Liver (tissue), 9 donors: Measurements from ENCODE around the gene VSTM2L. TPM values are rescaled to one million over a fixed set of nuclear protein-coding genes. Genes with fewer than 3 reads are reported as not detected.

Source experiments
- DNase-seq: peaks from one replicate; pipeline ENCODE4 v3.0.0-alpha.2; 2017; ENCODE audit warnings: low spot score
- H3K27ac ChIP-seq, 2 donors: one replicate each; pipeline ENCODE4 v1.7.0; 2013; ENCODE audit warnings: inconsistent platforms in 2 of 2, low read length in 2 of 2, control low read depth in 1 of 2, low read depth in 1 of 2, mild to moderate bottlenecking in 1 of 2
- H3K27me3 ChIP-seq, 4 donors: one replicate each; pipeline versions ENCODE4 v1.6.1 to v1.7.0; 2013; ENCODE audit warnings: low read length in 3 of 4, inconsistent platforms in 1 of 4, mild to moderate bottlenecking in 1 of 4, moderate library complexity in 1 of 4; ENCODE audit not compliant: control insufficient read depth in 4 of 4, insufficient read depth in 4 of 4
- H3K36me3 ChIP-seq, 4 donors: one replicate each; pipeline versions ENCODE4 v1.6.1 to v1.7.0; 2013; ENCODE audit warnings: low read length in 3 of 4, mild to moderate bottlenecking in 3 of 4, low read depth in 1 of 4, moderate library complexity in 1 of 4; ENCODE audit not compliant: control insufficient read depth in 4 of 4, insufficient read depth in 3 of 4
- H3K4me1 ChIP-seq, 4 donors: one replicate each; pipeline versions ENCODE4 v1.6.1 to v1.7.0; 2013; ENCODE audit warnings: low read length in 3 of 4, mild to moderate bottlenecking in 3 of 4, moderate library complexity in 1 of 4; ENCODE audit not compliant: control insufficient read depth in 4 of 4, insufficient read depth in 4 of 4
- H3K4me3 ChIP-seq, 3 donors: one replicate each; pipeline versions ENCODE4 v1.6.1 to v1.7.0; 2013; ENCODE audit warnings: low read length in 3 of 3, control low read depth in 1 of 3, low read depth in 1 of 3, mild to moderate bottlenecking in 1 of 3
- H3K9ac ChIP-seq, 2 donors: one replicate each; pipeline ENCODE4 v1.7.0; 2013; ENCODE audit warnings: low read length in 2 of 2, mild to moderate bottlenecking in 2 of 2, moderate library complexity in 2 of 2, control low read depth in 1 of 2, low read depth in 1 of 2
- H3K9me3 ChIP-seq, 4 donors: one replicate each; pipeline versions ENCODE4 v1.6.1 to v1.7.0; 2013; ENCODE audit warnings: low read length in 3 of 4; ENCODE audit not compliant: control insufficient read depth in 4 of 4
- EGR1 ChIP-seq, 2 donors: IDR thresholded peaks; 2 replicates each; pipeline ENCODE4 v1.6.1; 2016 to 2018; ENCODE audit warnings: antibody characterized with exemption in 2 of 2, low read depth in 2 of 2
- FOXA1 ChIP-seq: IDR thresholded peaks from 2 replicates; pipeline ENCODE4 v1.6.1; 2016; ENCODE audit warnings: antibody characterized with exemption
- FOXA2 ChIP-seq: IDR thresholded peaks from 2 replicates; pipeline ENCODE4 v1.6.1; 2016; ENCODE audit warnings: antibody characterized with exemption
- GABPA ChIP-seq, 2 donors: IDR thresholded peaks in 1 of 2; conservative IDR thresholded peaks in 1 of 2; 2 replicates each; pipeline ENCODE4 v1.6.1; 2016; ENCODE audit warnings: antibody characterized with exemption in 2 of 2, mild to moderate bottlenecking in 1 of 2, moderate library complexity in 1 of 2
- HNF4A ChIP-seq, 2 donors: conservative IDR thresholded peaks; 2 replicates each; pipeline ENCODE4 v1.6.1; 2016; ENCODE audit warnings: antibody characterized with exemption in 2 of 2, mild to moderate bottlenecking in 2 of 2
- HNF4G ChIP-seq: IDR thresholded peaks from 2 replicates; pipeline ENCODE4 v1.6.1; 2016; ENCODE audit warnings: antibody characterized with exemption
- NR2F2 ChIP-seq: IDR thresholded peaks from 2 replicates; pipeline ENCODE4 v1.6.1; 2016; ENCODE audit warnings: antibody characterized with exemption
- RAD21 ChIP-seq, 2 donors: IDR thresholded peaks; 2 replicates each; pipeline ENCODE4 v1.6.1; 2016; ENCODE audit warnings: antibody characterized with exemption in 2 of 2, mild to moderate bottlenecking in 2 of 2
- SP1 ChIP-seq: IDR thresholded peaks from 2 replicates; pipeline ENCODE4 v1.6.1; 2018; ENCODE audit warnings: antibody characterized with exemption, mild to moderate bottlenecking
- TAF1 ChIP-seq: conservative IDR thresholded peaks from 2 replicates; pipeline ENCODE4 v1.6.1; 2016; ENCODE audit warnings: antibody characterized with exemption, mild to moderate bottlenecking
- YY1 ChIP-seq: IDR thresholded peaks from 2 replicates; pipeline ENCODE4 v1.6.1; 2016; ENCODE audit warnings: antibody characterized with exemption, mild to moderate bottlenecking
- WGBS: extraction: QIAGEN DNeasy Blood & Tissue Kit; methylation state at CpG from one replicate; pipeline ENCODE4 v1.1.7; 2013; 5-methylcytosine and 5-hydroxymethylcytosine counted together
- polyA plus RNA-seq, 2 donors: library from polyadenylated mRNA; stranded (reverse) in 1 of 2; unstranded in 1 of 2; fragments of 200-250 nt in 1 of 2; fragments of >200 nt in 1 of 2; fragmentation: Nextera tagmentation in 1 of 2; extraction: Ambion mirVana in 1 of 2; gene quantifications; one replicate each; pipeline versions ENCODE4 v1.2.1 to v1.2.3, GENCODE V29; 2013 to 2015
- total RNA-seq, 2 donors: library from RNA; depleted of rRNA; stranded (reverse); fragments of >200 nt; gene quantifications; one replicate each; pipeline ENCODE4 v1.2.3, GENCODE V29; 2014
- TF ChIP-seq, protein P1 (sequence below): IDR thresholded peaks from 2 replicates; pipeline ENCODE4 v1.6.1; 2016; ENCODE audit warnings: antibody characterized with exemption
- TF ChIP-seq, protein P2 (sequence below): IDR thresholded peaks from 2 replicates; pipeline ENCODE4 v1.6.1; 2016; ENCODE audit warnings: antibody characterized with exemption
- TF ChIP-seq, protein P3 (sequence below): IDR thresholded peaks from 2 replicates; pipeline ENCODE4 v1.6.1; 2016; ENCODE audit warnings: antibody characterized with exemption
- TF ChIP-seq, protein P4 (sequence below): IDR thresholded peaks from 2 replicates; pipeline ENCODE4 v1.6.1; 2016; ENCODE audit warnings: antibody characterized with exemption, mild to moderate bottlenecking
- TF ChIP-seq, protein P5 (sequence below): fragments of 150-350 bp; IDR thresholded peaks from 2 replicates; pipeline ENCODE4 v1.5.1; 2017; ENCODE audit warnings: improper control_type of control experiment, low read depth, low read length; ENCODE audit not compliant: missing input control
- donor health status: healthy.
- donor health status: healthy.
- donor health status: healthy.
- donor health status: healthy.
- donor health status: healthy.

The VSTM2L gene
- total and polyA plus RNA-seq, 4 donors, result 0.31 to 0.79 (median 0.56) TPM

DNA sequence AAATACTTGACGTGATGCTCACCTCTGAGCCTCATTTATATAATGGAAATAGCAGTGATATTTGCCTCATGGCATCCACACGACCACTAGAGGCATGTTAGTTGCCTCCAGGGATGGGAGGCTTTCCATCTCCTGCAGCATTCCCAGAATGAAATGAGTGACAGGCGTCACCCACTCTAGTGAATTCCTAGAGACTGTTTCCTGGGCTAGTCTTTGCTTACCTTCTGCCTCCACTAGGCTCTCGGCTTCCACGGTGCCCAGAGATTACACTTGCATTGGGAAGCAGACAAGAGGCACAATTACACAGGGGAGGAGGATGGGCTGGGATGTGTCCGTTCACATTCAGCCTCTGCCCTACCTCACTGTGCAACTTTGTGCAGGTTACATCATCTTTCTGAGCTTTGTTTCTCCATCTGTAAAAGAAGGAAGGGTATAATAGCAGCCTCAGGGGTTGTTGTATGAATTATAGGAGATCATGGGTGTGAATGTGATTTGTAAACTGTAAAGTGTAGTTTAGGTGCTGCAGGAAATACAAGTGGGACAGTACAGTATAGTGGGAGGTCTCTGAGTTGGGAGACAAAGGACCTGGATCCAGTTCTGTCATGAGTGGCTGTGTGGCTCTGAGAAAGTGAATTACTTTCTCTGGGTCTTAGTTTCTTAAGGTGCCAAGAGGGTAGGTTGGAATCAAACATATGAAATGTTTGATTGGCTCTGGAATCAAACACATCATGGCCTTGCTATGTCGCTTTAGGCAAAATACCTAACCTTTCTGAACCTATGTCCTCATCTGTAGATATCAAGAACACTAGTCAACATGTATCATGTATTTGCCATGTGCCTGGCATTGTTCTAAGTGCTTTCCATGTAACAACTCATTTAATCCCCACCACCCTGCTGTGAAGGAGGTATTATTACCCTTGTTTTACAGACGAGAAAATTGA, 3.6 kb upstream of the VSTM2L start:
- TF ChIP-seq HNF4A (conservative IDR thresholded peaks at IDR 0.05) (no peak), YY1 (no peak), GABPA (IDR thresholded peaks at IDR 0.05 in 1 of 2, conservative IDR thresholded peaks at IDR 0.05 in 1 of 2) (no peak)
- Histone ChIP-seq H3K27me3 (peaks cover 0 to 2% (median 0%) of the 10 kb centered on the region in 4 donors), H3K36me3 (no peaks in the 10 kb centered on the region), H3K9ac (no peak overlapping the region), H3K4me3 (no peak overlapping the region), H3K9me3 (no peaks in the 10 kb centered on the region), H3K4me1 (peaks cover 3 to 8% (median 5%) of the 10 kb centered on the region in 4 donors), H3K27ac (no peak overlapping the region)
- WGBS, result 53% methylated on average over 8 of the region's 8 CpGs
- DNase-seq, result no peak

DNA sequence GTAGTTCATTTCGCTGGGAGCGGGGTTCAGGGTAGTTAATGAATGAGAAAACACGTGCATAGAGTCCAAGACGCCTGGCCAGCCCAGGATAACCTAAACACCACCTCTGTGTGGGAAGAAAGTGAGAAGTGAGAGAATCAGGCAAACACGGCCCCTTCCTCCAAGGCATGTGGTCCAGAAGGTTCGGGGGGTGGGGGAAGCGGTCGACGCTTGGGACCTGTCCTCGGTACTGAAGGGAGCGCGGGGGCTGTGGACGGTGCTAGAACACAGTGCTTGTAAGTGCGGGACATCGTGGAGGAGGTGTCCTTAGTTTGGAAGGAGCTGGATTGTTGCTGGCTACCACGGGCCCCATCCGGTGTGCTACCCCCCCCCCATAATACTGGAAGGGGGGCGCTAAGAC, 1.7 kb upstream of the VSTM2L start:
- Histone ChIP-seq H3K4me3 (no peak overlapping the region), H3K9me3 (no peaks in the 10 kb centered on the region), H3K27ac (no peak overlapping the region), H3K36me3 (no peaks in the 10 kb centered on the region), H3K9ac (no peak overlapping the region), H3K27me3 (peaks cover 0 to 3% (median 0%) of the 10 kb centered on the region in 4 donors), H3K4me1 (peaks cover 3 to 8% (median 5%) of the 10 kb centered on the region in 4 donors)
- TF ChIP-seq NR2F2 (no peak), RAD21 (IDR thresholded peaks at IDR 0.05) (no peak), HNF4G (no peak), SP1 (no peak), YY1 (no peak), EGR1 (IDR thresholded peaks at IDR 0.05; ENCODE audit: low read depth in 2 of 2) (no peak), TAF1 (no peak)
- TF ChIP-seq, protein P1, sequence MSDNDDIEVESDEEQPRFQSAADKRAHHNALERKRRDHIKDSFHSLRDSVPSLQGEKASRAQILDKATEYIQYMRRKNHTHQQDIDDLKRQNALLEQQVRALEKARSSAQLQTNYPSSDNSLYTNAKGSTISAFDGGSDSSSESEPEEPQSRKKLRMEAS, result no peak
- TF ChIP-seq, protein P2, sequence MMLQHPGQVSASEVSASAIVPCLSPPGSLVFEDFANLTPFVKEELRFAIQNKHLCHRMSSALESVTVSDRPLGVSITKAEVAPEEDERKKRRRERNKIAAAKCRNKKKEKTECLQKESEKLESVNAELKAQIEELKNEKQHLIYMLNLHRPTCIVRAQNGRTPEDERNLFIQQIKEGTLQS, result no peak
- TF ChIP-seq, protein P3, sequence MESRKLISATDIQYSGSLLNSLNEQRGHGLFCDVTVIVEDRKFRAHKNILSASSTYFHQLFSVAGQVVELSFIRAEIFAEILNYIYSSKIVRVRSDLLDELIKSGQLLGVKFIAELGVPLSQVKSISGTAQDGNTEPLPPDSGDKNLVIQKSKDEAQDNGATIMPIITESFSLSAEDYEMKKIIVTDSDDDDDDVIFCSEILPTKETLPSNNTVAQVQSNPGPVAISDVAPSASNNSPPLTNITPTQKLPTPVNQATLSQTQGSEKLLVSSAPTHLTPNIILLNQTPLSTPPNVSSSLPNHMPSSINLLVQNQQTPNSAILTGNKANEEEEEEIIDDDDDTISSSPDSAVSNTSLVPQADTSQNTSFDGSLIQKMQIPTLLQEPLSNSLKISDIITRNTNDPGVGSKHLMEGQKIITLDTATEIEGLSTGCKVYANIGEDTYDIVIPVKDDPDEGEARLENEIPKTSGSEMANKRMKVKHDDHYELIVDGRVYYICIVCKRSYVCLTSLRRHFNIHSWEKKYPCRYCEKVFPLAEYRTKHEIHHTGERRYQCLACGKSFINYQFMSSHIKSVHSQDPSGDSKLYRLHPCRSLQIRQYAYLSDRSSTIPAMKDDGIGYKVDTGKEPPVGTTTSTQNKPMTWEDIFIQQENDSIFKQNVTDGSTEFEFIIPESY, result no peak
- no peak for DNase-seq
- WGBS, result 38% methylated on average over 18 of the region's 18 CpGs

DNA sequence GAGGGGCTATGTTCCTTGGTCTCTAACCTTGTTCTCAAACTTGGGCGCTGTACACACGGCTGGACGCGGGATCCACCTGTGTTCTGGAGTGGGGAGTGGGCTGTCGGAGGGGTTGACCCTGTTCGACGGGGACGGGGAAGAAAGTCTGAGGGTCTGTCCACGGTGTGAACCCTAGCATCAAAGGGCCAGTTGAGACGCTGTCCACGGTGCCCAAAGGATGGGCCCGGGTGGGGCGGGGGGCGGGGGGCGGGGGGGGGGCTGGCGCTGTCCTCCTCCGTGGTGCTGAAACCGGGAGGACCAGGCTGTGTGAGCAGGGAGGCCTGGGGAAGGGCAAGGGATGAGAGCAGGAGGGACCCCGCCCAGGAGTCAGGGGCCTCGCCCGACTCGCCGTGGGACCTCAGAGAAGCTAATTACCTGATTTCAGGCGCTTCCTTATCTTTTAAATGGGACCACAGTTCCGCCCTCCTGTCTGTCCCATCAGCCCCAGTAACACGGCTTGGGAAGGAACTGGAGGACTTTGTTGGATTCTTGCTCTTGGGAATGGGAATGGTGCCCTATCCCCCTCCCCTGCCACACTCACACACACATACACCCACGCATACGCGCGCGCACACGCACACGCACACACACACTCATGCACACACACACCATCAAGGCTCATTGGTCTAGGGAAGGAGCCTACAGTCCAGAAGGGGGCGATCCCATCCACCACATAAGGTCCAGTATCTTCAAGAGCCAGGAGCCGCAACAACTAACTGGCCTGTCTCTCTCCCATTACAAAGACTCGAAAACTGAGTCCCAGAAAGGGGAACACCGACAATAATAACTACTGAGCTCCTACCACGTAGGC, 1.0 kb upstream of the VSTM2L start:
- Histone ChIP-seq H3K36me3 (no peaks in the 10 kb centered on the region), H3K27ac (no peak overlapping the region), H3K27me3 (peaks cover 0 to 3% (median 0%) of the 10 kb centered on the region in 4 donors), H3K4me3 (no peak overlapping the region), H3K9me3 (no peaks in the 10 kb centered on the region), H3K4me1 (peaks cover 3 to 8% (median 5%) of the 10 kb centered on the region in 4 donors), H3K9ac (no peak overlapping the region)
- 19% methylated on average over 38 of the region's 38 CpGs for WGBS
- TF ChIP-seq FOXA1 (no peak), FOXA2 (no peak), SP1 (no peak), RAD21 (IDR thresholded peaks at IDR 0.05) (peak; percentile 82 to 91), EGR1 (IDR thresholded peaks at IDR 0.05; ENCODE audit: low read depth in 2 of 2) (peak in 1 of 2 donors; percentile 38)
- TF ChIP-seq, protein P1, result no peak
- TF ChIP-seq, protein P4, sequence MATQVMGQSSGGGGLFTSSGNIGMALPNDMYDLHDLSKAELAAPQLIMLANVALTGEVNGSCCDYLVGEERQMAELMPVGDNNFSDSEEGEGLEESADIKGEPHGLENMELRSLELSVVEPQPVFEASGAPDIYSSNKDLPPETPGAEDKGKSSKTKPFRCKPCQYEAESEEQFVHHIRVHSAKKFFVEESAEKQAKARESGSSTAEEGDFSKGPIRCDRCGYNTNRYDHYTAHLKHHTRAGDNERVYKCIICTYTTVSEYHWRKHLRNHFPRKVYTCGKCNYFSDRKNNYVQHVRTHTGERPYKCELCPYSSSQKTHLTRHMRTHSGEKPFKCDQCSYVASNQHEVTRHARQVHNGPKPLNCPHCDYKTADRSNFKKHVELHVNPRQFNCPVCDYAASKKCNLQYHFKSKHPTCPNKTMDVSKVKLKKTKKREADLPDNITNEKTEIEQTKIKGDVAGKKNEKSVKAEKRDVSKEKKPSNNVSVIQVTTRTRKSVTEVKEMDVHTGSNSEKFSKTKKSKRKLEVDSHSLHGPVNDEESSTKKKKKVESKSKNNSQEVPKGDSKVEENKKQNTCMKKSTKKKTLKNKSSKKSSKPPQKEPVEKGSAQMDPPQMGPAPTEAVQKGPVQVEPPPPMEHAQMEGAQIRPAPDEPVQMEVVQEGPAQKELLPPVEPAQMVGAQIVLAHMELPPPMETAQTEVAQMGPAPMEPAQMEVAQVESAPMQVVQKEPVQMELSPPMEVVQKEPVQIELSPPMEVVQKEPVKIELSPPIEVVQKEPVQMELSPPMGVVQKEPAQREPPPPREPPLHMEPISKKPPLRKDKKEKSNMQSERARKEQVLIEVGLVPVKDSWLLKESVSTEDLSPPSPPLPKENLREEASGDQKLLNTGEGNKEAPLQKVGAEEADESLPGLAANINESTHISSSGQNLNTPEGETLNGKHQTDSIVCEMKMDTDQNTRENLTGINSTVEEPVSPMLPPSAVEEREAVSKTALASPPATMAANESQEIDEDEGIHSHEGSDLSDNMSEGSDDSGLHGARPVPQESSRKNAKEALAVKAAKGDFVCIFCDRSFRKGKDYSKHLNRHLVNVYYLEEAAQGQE, result peak; percentile 85
- TF ChIP-seq, protein P5, sequence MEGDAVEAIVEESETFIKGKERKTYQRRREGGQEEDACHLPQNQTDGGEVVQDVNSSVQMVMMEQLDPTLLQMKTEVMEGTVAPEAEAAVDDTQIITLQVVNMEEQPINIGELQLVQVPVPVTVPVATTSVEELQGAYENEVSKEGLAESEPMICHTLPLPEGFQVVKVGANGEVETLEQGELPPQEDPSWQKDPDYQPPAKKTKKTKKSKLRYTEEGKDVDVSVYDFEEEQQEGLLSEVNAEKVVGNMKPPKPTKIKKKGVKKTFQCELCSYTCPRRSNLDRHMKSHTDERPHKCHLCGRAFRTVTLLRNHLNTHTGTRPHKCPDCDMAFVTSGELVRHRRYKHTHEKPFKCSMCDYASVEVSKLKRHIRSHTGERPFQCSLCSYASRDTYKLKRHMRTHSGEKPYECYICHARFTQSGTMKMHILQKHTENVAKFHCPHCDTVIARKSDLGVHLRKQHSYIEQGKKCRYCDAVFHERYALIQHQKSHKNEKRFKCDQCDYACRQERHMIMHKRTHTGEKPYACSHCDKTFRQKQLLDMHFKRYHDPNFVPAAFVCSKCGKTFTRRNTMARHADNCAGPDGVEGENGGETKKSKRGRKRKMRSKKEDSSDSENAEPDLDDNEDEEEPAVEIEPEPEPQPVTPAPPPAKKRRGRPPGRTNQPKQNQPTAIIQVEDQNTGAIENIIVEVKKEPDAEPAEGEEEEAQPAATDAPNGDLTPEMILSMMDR, result peak; percentile 51
- DNase-seq, result peak; percentile 54
